ENCODE data around the gene WNT7A.

The WNT7A gene

GRCh38 chr3:13884851-13885703 lies 5.2 kb upstream of the WNT7A start:
- peak in 1 of 2 experiments; percentile 52 for DNase-seq (ENCODE audit: low read depth in 2 of 2)

GRCh38 chr3:13883681-13884080 lies 3.8 kb upstream of the WNT7A start:
- DNase-seq (ENCODE audit: low read depth in 2 of 2): no peak

DNA sequence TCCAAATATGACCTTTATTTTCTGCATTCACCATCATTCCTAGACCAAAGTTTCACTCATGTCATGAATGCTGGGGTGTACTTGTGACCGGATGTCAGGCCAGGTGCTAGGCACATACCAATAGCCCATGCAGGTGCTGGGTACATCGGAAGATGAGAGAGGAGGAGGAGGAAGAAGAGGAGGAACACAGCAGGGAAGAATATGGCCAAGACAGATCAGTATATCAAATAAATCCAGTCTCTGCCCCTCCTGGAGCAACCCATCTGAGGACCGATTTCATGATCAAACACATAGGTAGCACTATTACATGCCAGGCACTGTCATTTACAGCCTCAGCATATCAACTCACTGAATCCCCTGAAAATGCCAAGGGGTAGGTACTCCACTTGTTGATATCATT lies 3.0 kb upstream of the WNT7A start:
- DNase-seq (ENCODE audit: low read depth in 2 of 2): no peak

DNA sequence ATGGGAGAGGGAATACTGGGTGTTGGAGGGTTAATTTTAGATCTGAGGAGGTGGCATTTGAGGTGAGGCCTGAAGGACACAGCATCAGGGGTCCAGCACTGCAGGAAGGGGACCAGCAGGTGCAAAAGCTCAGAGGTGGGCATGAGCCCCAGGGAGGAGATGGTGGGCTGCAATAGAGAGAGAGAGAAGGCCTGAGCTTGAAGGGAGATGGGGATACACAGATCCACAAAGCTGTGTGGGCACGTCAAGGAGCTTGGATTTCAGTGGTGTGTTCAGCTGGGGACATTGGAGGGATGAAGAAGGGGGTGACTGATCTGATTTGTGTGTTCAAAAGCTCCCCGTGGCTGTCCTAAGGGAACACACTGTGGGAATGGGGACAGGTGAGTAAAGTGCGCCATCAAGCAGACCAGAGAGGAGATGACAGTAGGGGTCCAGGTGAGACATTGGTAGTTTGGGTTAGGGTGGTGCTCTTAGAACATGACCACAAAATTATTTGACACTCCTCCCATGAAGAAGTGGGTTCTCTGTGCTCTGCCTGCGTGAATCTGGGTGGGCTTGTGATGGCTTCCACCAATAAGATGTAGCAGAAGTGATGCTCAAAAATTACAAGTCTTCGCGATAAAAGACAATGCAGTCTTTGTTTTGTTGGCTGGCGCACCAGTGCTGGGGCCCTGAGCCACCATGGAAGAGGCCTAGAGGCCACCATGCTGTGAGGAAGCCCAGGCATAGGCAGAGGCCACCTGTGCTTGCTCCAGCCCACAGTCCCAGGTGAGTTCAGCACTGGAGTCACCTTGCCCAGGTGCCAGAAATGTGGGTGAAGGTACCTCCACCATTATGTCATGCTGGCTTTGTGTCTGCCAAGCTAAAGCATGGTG lies 1.9 kb upstream of the WNT7A start:
- DNase-seq (ENCODE audit: low read depth in 2 of 2): no peak

GRCh38 chr3:13880811-13881156 lies 913 bp upstream of the WNT7A start:
- DNase-seq (ENCODE audit: low read depth in 2 of 2): no peak

GRCh38 chr3:13879102-13879945 lies 547 bp downstream of the WNT7A start:
- no peak for DNase-seq (ENCODE audit: low read depth in 2 of 2)

GRCh38 chr3:13878281-13879101 lies 1.4 kb downstream of the WNT7A start:
- DNase-seq (ENCODE audit: low read depth in 2 of 2): no peak

DNA sequence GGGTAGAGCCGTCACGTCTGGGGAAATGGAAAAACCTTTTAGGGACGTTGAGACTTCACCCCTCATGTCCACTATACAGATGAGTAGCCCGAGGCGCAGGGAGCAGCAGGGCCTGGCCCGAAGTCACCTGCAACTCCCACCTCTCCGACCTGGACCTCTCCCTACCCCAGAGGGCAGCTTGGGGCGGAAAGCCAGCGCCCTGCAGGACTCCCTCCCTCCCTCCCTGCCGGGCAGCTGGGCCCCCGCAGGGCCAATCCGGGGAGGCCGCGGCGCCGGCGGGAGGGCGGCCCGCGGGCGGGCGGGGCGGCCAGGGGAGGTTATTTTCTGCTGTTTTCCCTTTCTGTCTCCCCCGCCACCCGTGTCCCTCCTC lies 2.0 kb downstream of the WNT7A start:
- DNase-seq (ENCODE audit: low read depth in 2 of 2): no peak

- no peak for DNase-seq (ENCODE audit: low read depth in 2 of 2)
These were observed 3.3 kb downstream of the WNT7A start for GRCh38 chr3:13876451-13877100.

GRCh38 chr3:13874891-13875290 lies 5.0 kb downstream of the WNT7A start:
- DNase-seq (ENCODE audit: low read depth in 2 of 2): no peak

- no peak for DNase-seq (ENCODE audit: low read depth in 2 of 2)
These were observed 6.1 kb downstream of the WNT7A start for GRCh38 chr3:13873818-13874217.

GRCh38 chr3:13872451-13872850 lies 7.4 kb downstream of the WNT7A start:
- no peak for DNase-seq (ENCODE audit: low read depth in 2 of 2)

GRCh38 chr3:13871791-13872190 lies 8.1 kb downstream of the WNT7A start:
- no peak for DNase-seq (ENCODE audit: low read depth in 2 of 2)

DNA sequence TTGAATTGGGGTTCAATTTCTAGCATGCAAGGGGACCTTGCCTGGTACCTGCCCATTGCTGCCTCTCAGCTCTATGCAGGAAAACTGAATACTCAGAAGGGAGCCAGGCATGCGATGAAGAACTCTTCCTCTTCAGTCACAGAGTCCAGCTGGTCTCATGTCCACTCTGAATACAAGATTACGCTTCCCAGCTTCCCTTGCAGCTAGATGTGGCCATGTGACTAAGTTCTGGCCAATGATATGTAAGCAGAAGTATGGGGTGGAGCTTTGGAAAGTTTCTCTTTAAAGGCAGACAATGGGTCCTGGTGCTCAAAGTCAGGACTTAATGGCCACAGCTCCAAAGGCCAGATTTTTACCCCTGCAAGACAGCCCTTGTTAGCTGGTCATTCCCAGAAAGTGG lies 9.0 kb downstream of the WNT7A start:
- DNase-seq (ENCODE audit: low read depth in 2 of 2): no peak

- DNase-seq (ENCODE audit: low read depth in 2 of 2): no peak
These were observed 10.0 kb downstream of the WNT7A start for GRCh38 chr3:13869761-13870343.

DNA sequence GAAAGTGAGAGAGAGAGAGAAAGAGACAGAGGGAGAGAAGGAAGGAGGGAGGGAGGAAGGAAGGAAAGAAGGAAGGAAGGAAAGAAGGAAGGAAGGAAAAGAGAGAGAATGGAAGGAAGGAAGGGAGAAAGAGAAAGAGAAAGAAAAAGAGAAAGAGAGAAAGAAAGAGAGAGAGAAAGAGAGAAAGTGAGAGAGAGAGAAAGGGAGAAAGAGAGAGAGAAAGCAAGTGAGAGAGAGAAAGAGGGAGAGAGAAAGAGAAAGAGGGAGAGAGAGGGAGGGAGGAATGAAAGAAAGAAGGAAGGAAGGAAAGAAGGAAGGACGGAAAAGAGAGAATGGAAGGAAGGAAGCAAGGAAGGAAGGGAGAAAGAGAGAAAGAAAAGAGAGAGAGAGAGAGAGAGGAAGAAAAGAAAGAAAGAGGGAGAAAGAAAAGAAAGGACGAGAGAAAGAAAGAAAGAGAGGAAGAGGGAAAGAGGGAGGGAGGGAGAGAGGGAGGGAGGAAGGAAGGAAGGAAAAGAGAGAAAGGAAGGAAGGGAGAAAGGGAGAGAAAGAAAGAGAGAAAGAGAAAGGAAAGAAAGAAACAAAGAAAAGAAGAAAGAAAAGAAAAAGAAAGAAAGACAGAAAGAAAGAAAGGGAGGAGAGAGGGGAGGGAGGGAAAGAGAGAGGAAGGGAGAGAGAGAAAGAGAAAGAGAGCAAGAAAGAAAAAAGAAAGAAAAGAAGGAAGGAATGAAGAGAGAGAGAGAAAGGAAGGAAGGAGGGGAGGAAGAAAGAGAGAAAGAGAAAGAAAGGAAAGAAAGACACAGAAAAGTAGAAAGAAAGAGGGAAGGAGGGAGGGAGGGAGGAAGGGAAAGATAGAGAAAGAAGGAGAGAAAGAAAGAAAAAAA lies 10.8 kb downstream of the WNT7A start:
- no peak for DNase-seq (ENCODE audit: low read depth in 2 of 2)

GRCh38 chr3:13867732-13868131 lies 12.1 kb downstream of the WNT7A start:
- DNase-seq (ENCODE audit: low read depth in 2 of 2): no peak

- DNase-seq (ENCODE audit: low read depth in 2 of 2): peak; percentile 32 to 50
These were observed 13.6 kb downstream of the WNT7A start for GRCh38 chr3:13866041-13866965.
